HUES64 (cell line): ENCODE results near the gene ZNF679.
"Not testable (repeated sequence)": the region's sequence is repeated elsewhere in the genome, so short reads cannot be mapped to it uniquely, and the experiment has no call there.

Experiments
- H3K27ac ChIP-seq: 2 replicates; pipeline ENCODE4 v1.7.0; 2013; ENCODE audit warnings: low read depth, low read length, inconsistent platforms
- H3K27me3 ChIP-seq: 2 replicates; pipeline ENCODE4 v1.6.1; 2013; ENCODE audit warnings: mild to moderate bottlenecking, low read length; ENCODE audit not compliant: insufficient read depth
- H3K36me3 ChIP-seq: 2 replicates; pipeline ENCODE4 v1.6.1; 2013; ENCODE audit warnings: mild to moderate bottlenecking, low read length; ENCODE audit not compliant: insufficient read depth
- H3K4me1 ChIP-seq: 2 replicates; pipeline ENCODE4 v1.6.1; 2013; ENCODE audit warnings: mild to moderate bottlenecking, low read length, moderate library complexity; ENCODE audit not compliant: insufficient read depth
- H3K4me3 ChIP-seq: 2 replicates; pipeline ENCODE4 v1.5.1; 2013; ENCODE audit warnings: mild to moderate bottlenecking, low read length, moderate library complexity
- H3K9ac ChIP-seq: 2 replicates; pipeline ENCODE4 v1.6.1; 2013; ENCODE audit warnings: mild to moderate bottlenecking, low read depth, low read length
- H3K9me3 ChIP-seq: 2 replicates; pipeline ENCODE4 v1.6.1; 2013; ENCODE audit warnings: low read depth, low read length; ENCODE audit not compliant: insufficient read depth
- WGBS: fragments of 150-250, 120-280 bp; methylation state at CpG from one replicate; pipeline ENCODE4 v1.1.7; 2013; ENCODE audit warnings: missing lambda C conversion rate; 5-methylcytosine and 5-hydroxymethylcytosine counted together

ZNF679 gene

GRCh38 chr7:64219710-64220298, 8.5 kb upstream of the ZNF679 start:
- H3K36me3 ChIP-seq, H3K27ac ChIP-seq, H3K4me1 ChIP-seq, H3K9ac ChIP-seq, H3K4me3 ChIP-seq, H3K27me3 ChIP-seq: not testable (repeated sequence)
- WGBS: 89% methylated on average over 4 of the region's 5 CpGs
- H3K9me3 ChIP-seq: peaks cover 82% of the 10 kb centered on the region

DNA sequence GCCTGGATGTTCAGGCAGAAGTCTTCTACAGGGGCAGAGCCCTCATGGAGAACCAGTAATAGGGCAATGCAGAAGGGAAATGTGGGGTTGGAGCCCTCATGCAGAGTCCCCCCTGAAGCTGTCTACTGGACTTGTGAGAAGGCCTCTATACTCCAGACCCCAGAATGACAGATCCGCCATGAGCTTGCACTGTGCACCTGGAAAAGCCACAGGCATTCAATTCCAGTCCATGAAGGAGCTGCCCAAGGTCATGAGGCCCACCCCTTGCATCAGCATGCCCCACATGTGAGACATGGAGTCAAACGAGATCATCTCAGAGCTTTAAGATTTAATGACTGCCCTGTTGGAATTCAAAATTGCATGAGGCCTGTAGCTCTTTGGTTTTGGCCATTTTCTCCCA, 4.9 kb upstream of the ZNF679 start:
- no peak overlapping the region for H3K27ac ChIP-seq
- no peak overlapping the region for H3K4me3 ChIP-seq
- peaks cover 86% of the 10 kb centered on the region for H3K9me3 ChIP-seq
- WGBS: 60% methylated on average over 2 of the region's 2 CpGs
- no peaks in the 10 kb centered on the region for H3K36me3 ChIP-seq
- no peak overlapping the region for H3K9ac ChIP-seq
- no peaks in the 10 kb centered on the region for H3K27me3 ChIP-seq
- no peaks in the 10 kb centered on the region for H3K4me1 ChIP-seq

DNA sequence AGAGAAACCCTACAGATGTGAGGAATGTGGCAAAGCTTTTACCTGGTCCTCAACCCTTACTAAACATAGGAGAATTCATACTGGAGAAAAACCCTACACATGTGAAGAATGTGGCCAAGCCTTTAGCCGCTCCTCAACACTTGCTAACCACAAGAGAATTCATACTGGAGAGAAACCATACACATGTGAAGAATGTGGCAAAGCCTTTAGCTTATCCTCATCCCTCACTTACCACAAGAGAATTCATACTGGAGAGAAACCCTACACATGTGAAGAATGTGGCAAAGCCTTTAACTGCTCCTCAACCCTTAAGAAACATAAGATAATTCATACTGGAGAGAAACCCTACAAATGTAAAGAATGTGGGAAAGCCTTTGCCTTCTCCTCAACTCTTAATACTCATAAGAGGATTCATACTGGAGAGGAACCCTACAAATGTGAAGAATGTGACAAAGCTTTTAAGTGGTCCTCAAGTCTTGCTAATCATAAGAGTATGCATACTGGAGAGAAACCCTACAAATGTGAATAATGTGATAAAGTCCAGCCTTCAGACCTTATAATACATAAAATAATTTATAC, 38.2 kb downstream of the ZNF679 start:
- Histone ChIP-seq H3K9ac (no peak overlapping the region), H3K27me3 (no peaks in the 10 kb centered on the region), H3K4me1 (no peaks in the 10 kb centered on the region), H3K27ac (no peak overlapping the region), H3K4me3 (no peak overlapping the region), H3K9me3 (peaks cover 89% of the 10 kb centered on the region), H3K36me3 (no peaks in the 10 kb centered on the region)
- WGBS: 87% methylated on average over 1 of the region's 1 CpG

- H3K9ac ChIP-seq: no peak overlapping the region
- WGBS: 55% methylated on average over 2 of the region's 2 CpGs
- H3K27ac ChIP-seq: no peak overlapping the region
- H3K9me3 ChIP-seq: peaks cover 85% of the 10 kb centered on the region
- H3K4me1 ChIP-seq: no peaks in the 10 kb centered on the region
- no peaks in the 10 kb centered on the region for H3K27me3 ChIP-seq
- no peaks in the 10 kb centered on the region for H3K36me3 ChIP-seq
- no peak overlapping the region for H3K4me3 ChIP-seq
Measured at GRCh38 chr7:64277630-64278029, 49.4 kb downstream of the ZNF679 start.

GRCh38 chr7:64294701-64295420, 66.6 kb downstream of the ZNF679 start:
- Histone ChIP-seq H3K36me3 (no peaks in the 10 kb centered on the region), H3K27ac (no peak overlapping the region), H3K4me3 (no peak overlapping the region), H3K9me3 (peaks cover 91% of the 10 kb centered on the region), H3K9ac (no peak overlapping the region), H3K27me3 (no peaks in the 10 kb centered on the region), H3K4me1 (no peaks in the 10 kb centered on the region)
- 42% methylated on average over 1 of the region's 1 CpG for WGBS

DNA sequence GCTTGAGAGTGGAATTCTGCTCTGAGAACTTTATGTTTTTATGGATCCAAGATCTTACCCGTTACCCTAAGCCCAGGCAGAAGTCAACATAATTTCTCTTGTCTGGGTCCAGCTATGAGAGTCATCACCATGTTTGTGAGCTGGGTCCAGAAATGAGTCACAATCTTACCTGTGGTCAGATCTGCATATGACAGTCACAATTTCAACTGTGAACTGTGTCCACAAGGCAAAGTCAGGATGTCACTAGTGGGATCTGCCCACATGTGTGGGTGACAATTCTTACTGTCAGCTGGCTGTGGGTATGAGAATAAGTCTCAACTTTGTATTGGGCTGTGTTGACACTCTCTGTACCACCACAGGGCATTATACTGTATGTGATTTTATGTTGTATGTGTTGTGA, 69.1 kb downstream of the ZNF679 start:
- H3K9me3 ChIP-seq: peaks cover 90% of the 10 kb centered on the region

DNA sequence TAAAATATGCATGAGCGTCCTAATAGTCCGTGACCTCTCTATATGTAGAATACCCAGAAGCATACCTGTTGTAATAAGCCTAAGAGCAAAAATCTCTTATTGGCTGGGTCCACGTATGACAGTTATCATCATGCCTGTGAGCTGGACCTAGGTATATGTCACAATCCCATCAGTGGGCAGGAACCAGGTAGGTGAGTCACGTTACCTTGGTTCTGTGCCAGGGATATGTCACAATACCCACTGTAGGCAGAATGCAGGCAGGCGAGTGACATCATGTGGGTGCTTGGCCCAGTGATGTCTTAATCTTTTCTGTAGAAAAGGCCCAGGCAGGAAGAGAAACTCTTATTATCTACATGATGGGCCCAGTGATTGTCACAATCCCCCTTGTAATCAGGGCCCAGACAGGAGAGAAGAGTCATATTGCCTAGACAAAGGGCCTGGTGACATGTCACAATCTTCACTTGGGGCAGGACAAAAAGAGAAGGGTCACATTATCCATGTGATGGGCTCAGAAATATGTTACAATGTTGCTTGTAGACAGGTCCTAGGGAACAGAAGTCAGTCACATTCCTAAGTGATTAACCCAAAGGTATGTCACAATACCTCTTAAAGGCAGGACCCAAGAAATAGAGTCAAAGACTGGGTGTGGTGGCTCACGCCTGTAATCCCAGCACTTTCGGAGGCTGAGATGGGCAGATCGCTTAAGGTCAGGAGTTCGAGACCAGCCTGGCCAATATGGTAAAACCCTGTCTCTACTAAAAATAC, 72.5 kb downstream of the ZNF679 start:
- Histone ChIP-seq H3K9me3 (peaks cover 68% of the 10 kb centered on the region), H3K27me3 (no peaks in the 10 kb centered on the region), H3K4me3 (no peak overlapping the region), H3K36me3 (no peaks in the 10 kb centered on the region), H3K4me1 (no peaks in the 10 kb centered on the region), H3K27ac (no peak overlapping the region), H3K9ac (no peak overlapping the region)
- 73% methylated on average over 9 of the region's 9 CpGs for WGBS

More for the DNA sequence above, 69.1 kb downstream of the ZNF679 start:
- not testable (repeated sequence) for H3K36me3 ChIP-seq, H3K4me1 ChIP-seq, H3K27me3 ChIP-seq, H3K9ac ChIP-seq, H3K4me3 ChIP-seq, H3K27ac ChIP-seq
- 70% methylated on average over 1 of the region's 1 CpG for WGBS

GRCh38 chr7:64307254-64308015, 79.2 kb downstream of the ZNF679 start:
- Histone ChIP-seq H3K27ac (no peak overlapping the region), H3K4me1 (no peaks in the 10 kb centered on the region), H3K27me3 (no peaks in the 10 kb centered on the region), H3K36me3 (no peaks in the 10 kb centered on the region), H3K9me3 (peaks cover 14% of the 10 kb centered on the region), H3K4me3 (peak overlapping the region; percentile 66), H3K9ac (peak overlapping the region; percentile 83)
- WGBS: 62% methylated on average over 33 of the region's 33 CpGs

DNA sequence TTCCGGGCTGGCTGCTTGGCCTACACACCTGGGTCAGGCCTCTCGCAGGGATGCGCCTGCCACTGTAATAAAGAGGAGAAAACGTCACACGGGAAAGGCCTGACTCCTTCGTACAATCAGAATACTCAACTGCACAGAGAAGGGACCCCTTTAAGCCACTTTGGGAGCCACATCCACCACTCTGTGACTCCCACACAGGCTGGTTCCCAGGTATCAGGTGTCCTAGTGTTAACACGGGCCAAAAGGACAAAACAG, 79.7 kb downstream of the ZNF679 start:
- WGBS: 76% methylated on average over 7 of the region's 7 CpGs

DNA sequence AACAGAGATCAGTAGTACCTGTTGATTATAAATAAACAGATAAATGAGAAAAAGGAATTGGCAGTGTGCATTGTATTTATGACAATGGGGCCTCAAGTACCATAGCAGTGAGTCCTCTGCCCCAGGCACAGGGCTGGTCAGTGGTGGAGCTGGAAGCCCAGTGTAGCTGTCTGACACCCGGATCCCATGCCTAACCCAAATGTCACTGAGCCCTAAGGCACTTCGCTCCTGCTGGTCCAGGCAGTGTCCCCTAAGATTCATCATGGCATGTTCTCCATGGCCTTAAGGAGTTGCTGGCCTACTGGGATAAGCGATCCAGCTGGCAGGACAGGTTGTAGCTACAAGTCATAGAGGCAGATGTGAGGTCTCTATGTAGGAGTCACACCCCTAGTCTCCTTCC, 82.2 kb downstream of the ZNF679 start:
- H3K4me1 ChIP-seq: no peaks in the 10 kb centered on the region
- no peak overlapping the region for H3K27ac ChIP-seq
- H3K9ac ChIP-seq: no peak overlapping the region
- 68% methylated on average over 3 of the region's 3 CpGs for WGBS
- no peak overlapping the region for H3K4me3 ChIP-seq
- peaks cover 13% of the 10 kb centered on the region for H3K9me3 ChIP-seq
- H3K36me3 ChIP-seq: no peaks in the 10 kb centered on the region
- H3K27me3 ChIP-seq: no peaks in the 10 kb centered on the region

More for the DNA sequence above, 79.7 kb downstream of the ZNF679 start:
- Histone ChIP-seq H3K4me3 (peak overlapping the region; percentile 66), H3K4me1 (no peaks in the 10 kb centered on the region), H3K27me3 (no peaks in the 10 kb centered on the region), H3K9ac (peak overlapping the region; percentile 83), H3K36me3 (no peaks in the 10 kb centered on the region), H3K9me3 (peaks cover 19% of the 10 kb centered on the region), H3K27ac (no peak overlapping the region)

- H3K27me3 ChIP-seq: no peaks in the 10 kb centered on the region
- H3K9ac ChIP-seq: no peak overlapping the region
- no peak overlapping the region for H3K4me3 ChIP-seq
- no peaks in the 10 kb centered on the region for H3K4me1 ChIP-seq
- H3K27ac ChIP-seq: no peak overlapping the region
- H3K36me3 ChIP-seq: no peaks in the 10 kb centered on the region
- 77% methylated on average over 2 of the region's 2 CpGs for WGBS
- H3K9me3 ChIP-seq: peaks cover 21% of the 10 kb centered on the region
Measured at GRCh38 chr7:64312826-64313225, 84.6 kb downstream of the ZNF679 start.
